Activated T-cell treated with anti-CD3 and anti-CD28 coated beads, Interleukin-2, amount 50 U/mL, for 24 hours (primary cell): ENCODE measurements around the gene ZNF618.

Source experiments
- DNase-seq: peaks from one replicate; pipeline ENCODE4 v3.0.0-alpha.2; 2020
- H3K27ac Mint-ChIP-seq: 2 replicates; pipeline ENCODE4 v1.8.0; 2020; ENCODE audit warnings: mild to moderate bottlenecking, mixed read lengths
- H3K27me3 Mint-ChIP-seq: 2 replicates; pipeline ENCODE4 v1.8.0; 2020; ENCODE audit warnings: mixed read lengths
- H3K36me3 Mint-ChIP-seq: 2 replicates; pipeline ENCODE4 v1.8.0; 2020; ENCODE audit warnings: low read depth, mixed read lengths
- H3K4me1 Mint-ChIP-seq: 2 replicates; pipeline ENCODE4 v1.8.0; 2020; ENCODE audit warnings: low read depth, mixed read lengths
- H3K4me3 Mint-ChIP-seq: 2 replicates; pipeline ENCODE4 v1.8.0; 2020; ENCODE audit warnings: mild to moderate bottlenecking, moderate library complexity, mixed read lengths
- H3K9me3 Mint-ChIP-seq: 2 replicates; pipeline ENCODE4 v1.8.0; 2020; ENCODE audit warnings: mixed read lengths

The ZNF618 gene

DNA sequence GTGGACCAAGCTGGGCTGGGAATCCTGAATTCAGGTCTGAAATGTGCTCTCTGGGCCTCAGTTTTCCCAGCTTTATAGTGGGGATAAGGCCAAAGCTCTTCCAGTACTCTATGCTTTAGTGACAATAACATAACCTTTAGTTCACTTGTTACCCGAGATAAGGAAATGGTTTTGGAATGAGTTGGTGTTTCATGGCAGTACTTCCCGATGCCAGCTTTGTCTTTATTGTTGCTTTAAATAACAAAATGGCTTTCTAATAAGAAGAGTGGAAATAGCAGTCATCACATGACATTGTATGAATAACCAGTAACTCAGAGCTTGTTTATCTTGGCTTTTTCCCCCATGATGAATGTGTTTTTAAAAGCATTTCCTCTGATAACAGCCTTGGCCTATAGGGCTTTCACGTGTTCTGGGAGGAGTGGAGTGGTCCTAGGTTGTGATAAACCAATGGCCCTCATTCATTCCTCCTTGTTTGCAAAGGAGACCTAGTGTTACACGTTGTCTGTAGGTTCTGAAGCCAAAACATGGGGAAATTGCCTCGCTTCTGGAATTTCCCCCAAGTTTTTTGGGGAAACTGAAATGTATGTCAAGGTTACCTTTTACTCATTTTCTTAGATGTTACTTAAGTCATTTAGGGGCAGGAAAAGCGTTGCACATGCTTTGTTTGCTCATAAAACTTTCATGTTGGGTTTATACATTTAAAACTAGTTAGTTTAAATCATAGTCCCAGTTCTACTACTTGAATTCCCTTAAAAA, 53.7 kb downstream of the ZNF618 start:
- H3K4me1 Mint-ChIP-seq: no peaks in the 10 kb centered on the region
- H3K27me3 Mint-ChIP-seq: no peaks in the 10 kb centered on the region
- H3K9me3 Mint-ChIP-seq: peaks cover 5% of the 10 kb centered on the region
- H3K27ac Mint-ChIP-seq: no peak overlapping the region
- H3K4me3 Mint-ChIP-seq: no peak overlapping the region
- no peak for DNase-seq
- H3K36me3 Mint-ChIP-seq: no peaks in the 10 kb centered on the region

GRCh38 chr9:113930390-113930783, 54.3 kb downstream of the ZNF618 start:
- DNase-seq: no peak
- H3K4me1 Mint-ChIP-seq: no peaks in the 10 kb centered on the region
- no peaks in the 10 kb centered on the region for H3K36me3 Mint-ChIP-seq
- no peaks in the 10 kb centered on the region for H3K27me3 Mint-ChIP-seq
- H3K27ac Mint-ChIP-seq: no peak overlapping the region
- H3K4me3 Mint-ChIP-seq: no peak overlapping the region
- peaks cover 5% of the 10 kb centered on the region for H3K9me3 Mint-ChIP-seq

DNA sequence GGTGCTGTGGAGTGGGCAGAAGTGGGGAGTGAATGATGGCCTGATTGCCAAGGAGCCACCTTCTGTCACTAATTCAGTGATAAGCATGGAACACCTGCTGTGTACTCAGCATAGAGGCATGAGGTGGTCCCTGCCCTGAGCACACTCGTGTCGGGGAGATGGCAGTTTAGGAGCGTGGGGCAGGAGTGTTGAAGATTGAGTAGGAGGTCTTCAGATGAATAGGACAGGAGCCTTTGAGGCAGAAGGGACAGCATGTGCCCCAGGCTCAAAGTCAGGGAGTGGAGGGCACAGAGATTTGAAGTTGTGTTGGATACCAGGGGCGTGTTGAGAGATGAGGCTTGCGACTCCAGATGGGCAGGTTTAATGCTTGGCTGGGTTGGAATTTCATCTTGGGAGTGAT, 55.0 kb downstream of the ZNF618 start:
- Mint-ChIP-seq H3K27ac (no peak overlapping the region), H3K4me1 (no peaks in the 10 kb centered on the region), H3K36me3 (no peaks in the 10 kb centered on the region), H3K4me3 (no peak overlapping the region), H3K27me3 (no peaks in the 10 kb centered on the region), H3K9me3 (peaks cover 5% of the 10 kb centered on the region)
- no peak for DNase-seq

DNA sequence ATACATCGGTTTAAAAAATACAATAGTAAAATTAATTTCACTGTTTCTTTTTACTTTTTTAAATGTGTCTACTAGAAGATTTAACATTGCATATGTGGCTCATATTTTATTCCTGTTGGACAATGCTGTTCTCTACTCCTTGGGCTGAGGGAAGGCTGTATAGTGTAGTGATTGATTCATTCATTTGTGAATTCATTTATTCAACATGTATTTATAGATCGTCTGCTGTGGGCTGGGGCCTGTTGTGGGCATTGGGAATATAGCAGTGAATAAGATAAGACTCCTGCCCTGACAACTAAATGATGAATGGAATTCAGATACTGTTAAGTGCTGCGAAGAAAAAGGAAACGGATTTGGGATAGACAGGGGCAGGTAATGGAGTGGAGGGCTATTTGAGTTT, 55.7 kb downstream of the ZNF618 start:
- Mint-ChIP-seq H3K36me3 (no peaks in the 10 kb centered on the region), H3K27me3 (no peaks in the 10 kb centered on the region), H3K4me1 (no peaks in the 10 kb centered on the region), H3K27ac (no peak overlapping the region), H3K4me3 (no peak overlapping the region), H3K9me3 (peaks cover 5% of the 10 kb centered on the region)
- no peak for DNase-seq

DNA sequence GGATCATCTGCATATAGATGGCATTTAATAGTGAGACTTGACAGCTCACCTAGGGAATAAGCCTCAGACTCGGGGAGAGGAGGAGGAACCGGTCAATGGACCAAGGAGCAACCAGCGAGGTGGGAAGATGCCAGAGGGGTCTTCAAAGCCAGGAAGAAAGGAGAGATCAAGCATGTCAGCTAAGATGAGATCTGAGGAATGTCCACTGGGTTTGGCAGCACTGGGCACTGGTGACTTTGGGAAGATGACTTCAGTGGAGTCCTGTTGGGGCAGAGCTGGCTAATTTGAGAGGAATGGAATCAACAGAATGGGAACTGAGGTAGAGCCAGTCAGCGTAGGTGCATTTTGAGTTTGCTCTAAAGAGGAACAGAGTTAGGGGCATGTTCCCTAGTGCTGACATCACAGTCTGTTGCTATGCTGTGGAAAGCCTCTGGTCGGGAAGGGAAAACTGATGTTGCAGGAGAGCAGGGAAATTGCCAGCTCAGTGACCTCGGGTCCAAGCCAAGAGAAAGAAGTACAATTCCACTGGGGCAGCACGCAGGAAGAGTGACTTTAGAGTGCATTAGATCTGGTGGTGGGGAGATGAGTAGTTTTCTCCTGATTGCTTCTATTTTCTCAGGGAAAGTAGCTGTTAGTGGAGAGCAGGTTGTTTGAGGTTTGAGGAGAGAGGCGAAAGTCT, 56.9 kb downstream of the ZNF618 start:
- Mint-ChIP-seq H3K4me1 (no peaks in the 10 kb centered on the region), H3K4me3 (no peak overlapping the region), H3K27me3 (no peaks in the 10 kb centered on the region), H3K36me3 (no peaks in the 10 kb centered on the region), H3K27ac (no peak overlapping the region), H3K9me3 (peaks cover 5% of the 10 kb centered on the region)
- DNase-seq: no peak

- Mint-ChIP-seq H3K4me3 (no peak overlapping the region), H3K4me1 (no peaks in the 10 kb centered on the region), H3K27me3 (no peaks in the 10 kb centered on the region), H3K36me3 (no peaks in the 10 kb centered on the region), H3K9me3 (peaks cover 5% of the 10 kb centered on the region), H3K27ac (no peak overlapping the region)
- no peak for DNase-seq
These were observed 57.6 kb downstream of the ZNF618 start for GRCh38 chr9:113933671-113934070.

GRCh38 chr9:113934167-113934828, 58.2 kb downstream of the ZNF618 start:
- peaks cover under 1% of the 10 kb centered on the region for H3K9me3 Mint-ChIP-seq
- H3K27me3 Mint-ChIP-seq: no peaks in the 10 kb centered on the region
- no peak overlapping the region for H3K4me3 Mint-ChIP-seq
- H3K4me1 Mint-ChIP-seq: no peaks in the 10 kb centered on the region
- H3K36me3 Mint-ChIP-seq: no peaks in the 10 kb centered on the region
- DNase-seq: no peak
- H3K27ac Mint-ChIP-seq: no peak overlapping the region

- DNase-seq: no peak
- H3K4me1 Mint-ChIP-seq: no peaks in the 10 kb centered on the region
These were observed 58.9 kb downstream of the ZNF618 start for GRCh38 chr9:113934829-113935676.

GRCh38 chr9:113935677-113936380, 59.7 kb downstream of the ZNF618 start:
- no peaks in the 10 kb centered on the region for H3K36me3 Mint-ChIP-seq
- no peak overlapping the region for H3K27ac Mint-ChIP-seq
- no peaks in the 10 kb centered on the region for H3K4me1 Mint-ChIP-seq
- DNase-seq: no peak
- H3K4me3 Mint-ChIP-seq: no peak overlapping the region
- no peaks in the 10 kb centered on the region for H3K27me3 Mint-ChIP-seq
- no peaks in the 10 kb centered on the region for H3K9me3 Mint-ChIP-seq

More at GRCh38 chr9:113934829-113935676, 58.9 kb downstream of the ZNF618 start:
- H3K9me3 Mint-ChIP-seq: no peaks in the 10 kb centered on the region
- H3K27me3 Mint-ChIP-seq: no peaks in the 10 kb centered on the region
- no peaks in the 10 kb centered on the region for H3K36me3 Mint-ChIP-seq
- no peak overlapping the region for H3K4me3 Mint-ChIP-seq
- H3K27ac Mint-ChIP-seq: no peak overlapping the region

DNA sequence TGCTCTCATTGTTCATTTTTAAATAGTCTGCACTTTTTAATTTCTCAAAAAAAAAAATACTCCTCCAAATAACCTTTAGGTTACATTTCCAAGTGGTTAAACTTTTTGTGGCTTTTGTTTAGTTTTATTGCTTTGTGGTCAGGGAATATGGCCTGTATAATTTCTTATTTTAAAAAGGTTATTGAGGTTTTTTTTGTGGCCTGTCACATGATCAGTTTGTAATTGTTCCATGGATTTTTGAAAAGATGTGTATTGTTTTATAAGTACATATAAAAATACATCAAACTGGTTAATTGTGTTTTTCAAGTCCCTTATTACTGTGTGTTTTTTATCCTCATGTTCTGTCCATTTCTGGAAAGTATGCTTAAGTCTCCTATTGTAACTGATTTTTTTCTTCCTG, 64.0 kb downstream of the ZNF618 start:
- Mint-ChIP-seq H3K27ac (no peak overlapping the region), H3K27me3 (no peaks in the 10 kb centered on the region), H3K4me1 (no peaks in the 10 kb centered on the region), H3K36me3 (no peaks in the 10 kb centered on the region), H3K4me3 (no peak overlapping the region), H3K9me3 (no peaks in the 10 kb centered on the region)
- no peak for DNase-seq

DNA sequence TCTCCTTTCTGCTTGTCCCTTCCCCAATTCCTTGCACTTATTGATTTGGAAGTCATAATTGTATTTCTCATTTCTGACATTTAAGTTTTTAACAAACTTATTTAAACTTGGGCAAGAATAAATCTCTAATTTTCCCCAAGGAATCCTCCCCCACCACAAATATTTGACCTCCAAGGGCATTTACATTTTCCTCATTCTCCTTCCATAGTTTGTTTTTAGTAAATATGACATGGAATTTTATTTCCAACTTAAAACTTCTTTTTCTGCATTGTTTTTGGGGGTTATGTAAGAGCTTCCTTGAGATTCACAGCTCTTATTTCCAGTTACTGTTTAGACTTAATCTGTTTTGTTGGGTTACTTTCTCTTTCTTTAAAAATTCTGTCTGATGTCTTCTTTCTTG, 64.9 kb downstream of the ZNF618 start:
- no peak overlapping the region for H3K27ac Mint-ChIP-seq
- H3K27me3 Mint-ChIP-seq: no peaks in the 10 kb centered on the region
- DNase-seq: no peak
- H3K36me3 Mint-ChIP-seq: no peaks in the 10 kb centered on the region
- no peaks in the 10 kb centered on the region for H3K4me1 Mint-ChIP-seq
- no peaks in the 10 kb centered on the region for H3K9me3 Mint-ChIP-seq
- H3K4me3 Mint-ChIP-seq: no peak overlapping the region

DNA sequence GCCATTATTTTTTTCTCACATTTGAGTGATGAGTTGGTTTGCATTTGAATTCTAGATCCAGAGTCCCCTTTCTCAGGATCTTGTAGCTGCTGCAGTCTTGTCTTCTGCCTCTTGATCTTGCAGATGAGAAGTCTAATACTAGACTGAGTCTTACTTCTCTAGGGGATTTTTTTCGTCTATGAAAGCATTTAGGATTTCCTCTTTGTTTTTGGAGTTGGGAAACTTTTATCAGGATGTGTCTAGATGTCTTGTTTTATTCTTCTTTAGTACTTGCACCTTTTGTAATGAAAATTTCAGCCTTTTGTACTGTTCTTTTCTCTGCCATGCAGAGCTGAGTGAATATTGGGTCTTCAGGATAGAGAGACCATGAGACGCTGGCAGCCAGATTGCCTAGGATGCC, 65.4 kb downstream of the ZNF618 start:
- DNase-seq: no peak
- H3K4me3 Mint-ChIP-seq: no peak overlapping the region
- H3K4me1 Mint-ChIP-seq: no peaks in the 10 kb centered on the region
- no peak overlapping the region for H3K27ac Mint-ChIP-seq
- H3K36me3 Mint-ChIP-seq: no peaks in the 10 kb centered on the region
- no peaks in the 10 kb centered on the region for H3K27me3 Mint-ChIP-seq
- H3K9me3 Mint-ChIP-seq: no peaks in the 10 kb centered on the region

DNA sequence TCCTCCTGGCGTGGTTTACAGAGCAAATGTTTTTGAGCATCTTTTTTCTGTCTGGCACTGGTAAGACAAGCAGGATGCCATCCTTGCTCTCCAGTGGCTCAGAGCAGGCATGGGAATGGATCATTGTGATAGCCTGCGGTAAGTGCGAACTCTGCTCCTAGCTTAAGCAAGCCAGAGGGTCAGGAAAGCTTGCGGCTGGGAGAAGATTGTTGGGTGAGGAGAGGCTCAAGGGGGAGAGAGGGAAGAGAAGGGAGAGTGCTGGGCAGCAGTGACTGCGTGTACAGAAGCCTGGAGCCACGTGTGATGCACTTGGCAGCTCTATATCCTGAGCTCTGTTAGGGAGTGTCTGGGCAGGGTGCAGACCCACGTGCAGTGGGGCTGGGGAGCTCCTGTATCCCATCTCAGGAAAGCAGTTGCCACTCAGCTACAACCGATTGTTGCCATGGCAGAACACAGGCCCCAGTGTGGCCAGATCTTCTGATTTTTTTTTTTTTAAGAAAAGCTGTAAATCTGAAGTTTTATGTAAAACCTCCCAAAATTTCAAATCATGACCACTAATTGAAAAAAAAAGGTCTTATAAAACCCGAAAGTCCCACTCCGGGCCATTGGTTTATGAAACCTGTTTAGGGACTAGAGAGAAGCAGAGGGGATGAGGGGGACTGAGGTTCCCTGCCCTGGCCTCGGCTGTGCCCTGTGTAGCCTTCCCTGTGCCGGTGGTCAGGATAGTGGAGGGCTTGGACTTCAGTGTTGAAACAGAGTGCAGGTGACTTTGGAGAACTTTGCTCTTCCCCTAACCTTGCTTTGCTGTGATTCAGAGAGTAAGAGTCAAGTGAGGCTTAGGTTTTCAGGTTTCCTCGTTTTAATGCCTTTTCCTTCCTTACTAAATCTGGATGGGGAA, 67.3 kb downstream of the ZNF618 start:
- Mint-ChIP-seq H3K9me3 (no peaks in the 10 kb centered on the region), H3K27ac (no peak overlapping the region), H3K36me3 (no peaks in the 10 kb centered on the region), H3K4me3 (no peak overlapping the region), H3K4me1 (no peaks in the 10 kb centered on the region), H3K27me3 (no peaks in the 10 kb centered on the region)
- DNase-seq: no peak
